ENCODE measurements around the gene BEAN1. TPM values are rescaled to one million over a fixed set of nuclear protein-coding genes. Genes with fewer than 3 reads are reported as not detected.

BEAN1 gene
- total and polyA plus RNA-seq, 7 donors, result 0.01 to 0.08 TPM; not detected in 5

- no peaks in the 10 kb centered on the region for H3K4me1 ChIP-seq
- intact Hi-C loops (cut with DNase I), result no loop called here
- H3K27me3 ChIP-seq (ENCODE audit: insufficient read depth in 3 of 3, low read length in 2 of 3), result no peaks in the 10 kb centered on the region
- no peaks in the 10 kb centered on the region for H3K9me3 ChIP-seq
- WGBS, 3 donors, result 59 to 76% (median 73%) methylated on average over 3 of the region's 3 CpGs
- no peaks in the 10 kb centered on the region for H3K36me3 ChIP-seq (ENCODE audit: insufficient read depth in 1 of 2, low read depth in 1 of 2)
- DNase-seq (no peak), ATAC-seq (no peak)
- no peak overlapping the region for H3K27ac ChIP-seq
- H3K4me3 ChIP-seq, result no peak overlapping the region
- TF ChIP-seq CTCF (IDR thresholded peaks at IDR 0.05), result no peak
Measured at GRCh38 chr16:66380421-66380820, 46.7 kb upstream of the BEAN1 start.

- WGBS, 3 donors, result 47 to 71% (median 63%) methylated on average over 5 of the region's 5 CpGs
- Histone ChIP-seq H3K27ac (peak overlapping the region; percentile 67), H3K36me3 (ENCODE audit: insufficient read depth in 1 of 2, low read depth in 1 of 2) (no peaks in the 10 kb centered on the region), H3K4me3 (no peak overlapping the region), H3K9me3 (no peaks in the 10 kb centered on the region), H3K4me1 (no peaks in the 10 kb centered on the region), H3K27me3 (ENCODE audit: insufficient read depth in 3 of 3, low read length in 2 of 3) (peaks cover 0 to 2% (median 0%) of the 10 kb centered on the region in 3 donors)
- TF ChIP-seq CTCF (IDR thresholded peaks at IDR 0.05), result no peak
- ATAC-seq (peak in 1 of 4 donors; percentile 34), DNase-seq (no peak)
- intact Hi-C loops (cut with DNase I), result no loop called here
Measured at GRCh38 chr16:66381585-66382170, 45.4 kb upstream of the BEAN1 start.

GRCh38 chr16:66382171-66382965, 44.7 kb upstream of the BEAN1 start:
- no peak for TF ChIP-seq CTCF (IDR thresholded peaks at IDR 0.05)
- DNase-seq (no peak), ATAC-seq (peak; percentile 37 to 67 (median 61))
- H3K4me1 ChIP-seq, result no peaks in the 10 kb centered on the region
- no peaks in the 10 kb centered on the region for H3K36me3 ChIP-seq (ENCODE audit: insufficient read depth in 1 of 2, low read depth in 1 of 2)
- no peaks in the 10 kb centered on the region for H3K9me3 ChIP-seq
- no peak overlapping the region for H3K4me3 ChIP-seq
- WGBS, 3 donors, result 65 to 70% (median 70%) methylated on average over 13 of the region's 13 CpGs
- peaks cover 0 to 2% (median 0%) of the 10 kb centered on the region in 3 donors for H3K27me3 ChIP-seq (ENCODE audit: insufficient read depth in 3 of 3, low read length in 2 of 3)
- intact Hi-C loops (cut with DNase I), result no loop called here
- peak overlapping the region; percentile 67 for H3K27ac ChIP-seq

GRCh38 chr16:66382966-66383299, 44.2 kb upstream of the BEAN1 start:
- intact Hi-C loops (cut with DNase I), result no loop called here
- Histone ChIP-seq H3K36me3 (ENCODE audit: insufficient read depth in 1 of 2, low read depth in 1 of 2) (no peaks in the 10 kb centered on the region), H3K4me1 (no peaks in the 10 kb centered on the region), H3K4me3 (no peak overlapping the region), H3K27ac (peak overlapping the region; percentile 61), H3K27me3 (ENCODE audit: insufficient read depth in 3 of 3, low read length in 2 of 3) (peaks cover 0 to 2% (median 0%) of the 10 kb centered on the region in 3 donors), H3K9me3 (no peaks in the 10 kb centered on the region)
- 53 to 56% (median 53%) methylated on average over 3 of the region's 3 CpGs for WGBS, 3 donors
- no peak for DNase-seq
- peak in 2 of 4 donors; percentile 24 to 26 for ATAC-seq
- TF ChIP-seq CTCF (IDR thresholded peaks at IDR 0.05), result no peak
